Left renal cortex interstitium (tissue), 4 donors: ENCODE data around the gene SERP2. TPM values are rescaled to one million over a fixed set of nuclear protein-coding genes. Genes with fewer than 3 reads are reported as not detected.
"Not testable (repeated sequence)": the region's sequence is repeated elsewhere in the genome, so short reads cannot be mapped to it uniquely, and the experiment has no call there.

Source experiments
- DNase-seq, 4 donors: peaks; one replicate each; pipeline ENCODE4 v3.0.0-alpha.2; 2013; ENCODE audit warnings: low read depth in 4 of 4, low spot score in 2 of 4, missing footprints in 1 of 4
- polyA plus RNA-seq, 4 donors: library from polyadenylated mRNA; unstranded; fragments of 120-200 nt; gene quantifications; one replicate each; pipeline ENCODE4 v1.2.1, GENCODE V29; 2013; ENCODE audit not compliant: insufficient read length in 4 of 4

The SERP2 gene
- 10 to 100 TPM in 3 of 4 donors, 1 to 10 TPM in 1; 9.6 to 13.3 (median 11.6) TPM for polyA plus RNA-seq

DNA sequence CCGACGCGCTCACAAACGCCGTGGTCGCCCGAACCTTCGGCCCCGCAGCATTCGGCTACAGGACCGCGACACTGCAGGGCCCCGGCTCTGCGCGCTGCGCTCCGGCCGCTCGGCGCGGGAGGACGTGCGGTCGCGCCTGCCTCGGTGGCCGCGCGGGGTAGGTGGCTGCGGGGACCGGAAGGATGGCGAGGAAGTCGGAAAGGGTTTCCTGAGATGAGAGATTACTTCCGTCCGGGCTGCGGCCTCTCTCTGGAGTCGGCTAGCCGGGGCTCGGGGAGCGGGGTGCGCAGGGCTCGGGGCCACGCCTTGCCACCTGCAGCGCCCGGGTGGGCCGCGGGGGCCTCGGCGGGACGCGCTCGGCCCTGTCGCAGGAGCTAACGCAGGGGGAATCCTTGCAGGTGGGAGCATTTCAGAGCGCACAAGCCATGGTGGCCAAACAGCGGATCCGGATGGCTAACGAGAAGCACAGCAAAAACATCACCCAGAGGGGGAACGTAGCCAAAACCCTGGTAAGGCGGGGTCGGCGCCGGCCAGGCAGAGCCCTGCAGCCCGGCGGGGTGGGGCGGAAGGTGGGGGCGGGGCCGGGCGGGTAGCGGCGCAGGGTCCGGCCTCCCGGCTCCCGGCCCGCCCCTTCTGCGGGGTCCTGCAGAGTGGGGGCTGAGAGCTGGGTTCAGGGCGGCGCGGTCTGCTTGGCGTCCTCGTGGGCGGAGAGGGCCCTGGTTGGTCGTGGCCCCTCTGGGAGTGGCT lies at the start of gene SERP2:
Gene SERP2 (plus strand): TSS at position 224 of the 747 bp plus-strand sequence. CDS start 202 bp downstream, at position 426.
- no peak for DNase-seq

DNA sequence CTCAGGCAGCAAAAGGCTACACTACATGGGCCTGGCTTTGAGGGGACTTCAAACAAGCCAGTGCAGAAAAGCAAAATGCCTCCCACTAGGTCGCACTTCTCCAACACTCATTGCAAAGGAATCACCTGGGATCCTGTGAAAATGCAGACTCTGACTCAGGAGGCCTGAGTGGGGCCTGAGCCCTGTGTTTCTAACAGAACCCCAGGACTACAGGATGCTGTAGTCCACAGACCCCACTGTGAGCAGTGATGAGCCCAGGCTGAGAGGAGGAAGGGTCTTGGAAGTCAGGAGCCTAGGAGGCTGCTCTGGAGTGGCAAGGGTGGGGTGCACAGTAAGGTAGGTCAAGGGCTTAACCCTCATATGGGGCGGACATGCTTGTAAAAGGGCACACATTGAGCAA lies 46.7 kb upstream of the SERP2 start:
- DNase-seq, result no peak

DNA sequence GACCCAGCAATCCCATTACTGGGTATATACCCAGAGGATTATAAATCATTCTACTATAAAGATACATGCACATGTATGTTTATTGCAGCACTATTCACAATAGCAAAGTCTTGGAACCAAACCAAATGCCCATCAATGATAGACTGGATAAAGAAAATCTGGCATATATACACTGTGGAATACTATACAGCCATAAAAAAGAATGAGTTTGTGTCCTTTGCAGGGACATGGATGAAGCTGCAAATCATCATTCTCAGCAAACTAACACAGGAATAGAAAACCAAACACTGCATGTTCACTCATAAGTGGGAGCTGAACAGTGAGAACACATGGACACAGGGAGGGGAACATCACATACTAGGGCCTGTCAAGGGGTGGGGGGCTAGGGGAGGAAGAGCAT lies 44.6 kb upstream of the SERP2 start:
- DNase-seq, result not testable (repeated sequence)

- DNase-seq, result no peak
Observed at GRCh38 chr13:44329909-44330545, 43.6 kb upstream of the SERP2 start.

- no peak for DNase-seq
Observed at GRCh38 chr13:44331446-44331845, 42.2 kb upstream of the SERP2 start.

DNA sequence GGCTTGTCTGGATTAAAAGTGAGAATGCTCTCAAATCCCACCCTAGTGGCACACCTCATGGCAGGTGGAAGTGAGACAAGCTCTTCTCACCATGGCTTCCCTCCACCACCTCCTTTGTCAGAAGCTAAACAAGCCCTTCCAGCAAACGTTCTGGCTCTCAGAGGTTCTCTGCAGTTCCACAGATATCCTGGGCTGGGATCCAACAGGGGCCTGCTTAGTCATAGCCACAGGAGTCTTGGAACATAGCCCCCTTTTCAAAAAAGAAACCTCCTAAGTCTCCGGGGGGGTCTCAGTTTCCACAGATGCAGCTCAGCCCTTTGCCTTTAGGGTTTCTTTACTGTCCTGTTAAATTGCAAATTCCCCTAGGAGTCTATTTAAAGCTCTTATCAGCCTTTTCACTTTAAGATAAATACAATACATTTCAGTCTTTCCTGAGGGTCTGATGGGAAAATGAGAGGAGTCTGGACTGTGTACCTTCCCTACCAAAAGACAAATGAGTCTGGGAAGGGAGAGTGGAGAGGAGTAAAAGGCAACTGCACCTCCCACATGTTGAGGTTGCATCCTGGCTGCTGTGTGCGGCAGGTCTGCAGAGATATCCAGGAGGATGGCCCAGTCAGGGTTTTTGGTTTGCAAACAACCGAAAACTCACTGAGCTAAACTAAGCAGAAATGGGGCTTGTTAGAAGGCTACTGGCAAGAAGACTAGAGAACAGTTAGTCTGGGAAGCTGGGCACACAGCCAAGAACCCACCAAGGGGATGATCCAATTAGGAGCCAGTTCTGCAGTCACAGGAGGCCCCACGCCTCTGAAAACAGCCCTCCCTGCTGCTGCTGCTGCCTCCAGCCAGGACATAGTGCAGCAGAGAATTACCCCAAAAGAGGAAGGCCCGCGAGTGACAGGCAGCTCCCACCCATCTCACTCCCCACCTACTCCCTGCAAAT lies 41.4 kb upstream of the SERP2 start:
- DNase-seq, result peak in 1 of 4 donors; percentile 59

DNA sequence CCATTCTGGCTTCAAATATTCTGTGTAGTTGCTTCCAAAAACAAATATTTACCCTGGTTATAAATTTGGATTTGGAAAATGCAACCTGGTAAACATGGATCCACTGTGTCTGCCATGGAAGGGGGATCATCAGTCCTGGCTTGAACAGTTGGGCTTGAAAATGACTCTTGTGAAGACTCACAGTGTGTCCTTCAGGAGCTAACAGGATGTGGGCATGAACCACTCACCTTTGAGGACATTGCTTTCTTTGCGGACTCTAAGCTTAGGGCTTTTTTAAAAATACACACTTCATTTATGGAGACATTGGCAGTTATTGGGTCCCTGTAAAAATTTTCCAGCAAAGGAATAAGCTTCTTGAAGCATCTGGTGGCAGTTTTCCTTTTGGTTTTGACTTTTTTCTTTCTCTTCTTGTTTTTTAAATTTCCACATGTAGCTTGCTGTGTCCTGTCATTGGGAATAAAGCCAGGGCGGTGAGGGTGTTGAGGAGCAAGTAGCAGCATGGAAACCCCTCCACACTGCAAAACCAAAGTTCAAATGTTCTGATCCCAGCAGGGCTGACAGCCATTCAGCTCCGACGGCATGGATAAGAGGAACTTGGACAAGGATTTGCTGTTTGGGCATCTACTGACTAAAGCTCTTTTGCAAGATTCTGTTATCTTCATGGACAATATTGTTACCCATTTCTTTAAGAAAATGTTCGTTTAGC lies 39.5 kb upstream of the SERP2 start:
- no peak for DNase-seq

- no peak for DNase-seq
Observed at GRCh38 chr13:44334751-44335150, 38.9 kb upstream of the SERP2 start.

DNA sequence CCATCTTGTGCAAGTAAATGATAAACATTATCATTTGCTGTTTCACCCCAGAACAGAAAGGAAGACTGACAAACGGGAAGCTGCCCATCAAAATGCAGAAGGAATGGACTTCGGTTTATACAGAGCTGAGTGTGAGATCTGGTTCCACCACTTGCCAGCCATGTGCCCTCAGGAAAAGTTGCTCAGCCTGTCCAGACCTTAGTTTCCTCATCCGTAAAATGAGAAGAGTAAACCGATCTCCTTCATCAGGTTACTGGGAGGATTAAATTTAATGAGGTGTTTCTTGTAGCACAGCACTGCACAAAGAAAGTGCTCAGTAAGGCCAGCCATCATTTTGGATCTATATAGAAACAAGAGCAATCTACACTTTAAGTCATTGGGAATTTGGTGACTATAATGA lies 36.7 kb upstream of the SERP2 start:
- DNase-seq, result no peak

DNA sequence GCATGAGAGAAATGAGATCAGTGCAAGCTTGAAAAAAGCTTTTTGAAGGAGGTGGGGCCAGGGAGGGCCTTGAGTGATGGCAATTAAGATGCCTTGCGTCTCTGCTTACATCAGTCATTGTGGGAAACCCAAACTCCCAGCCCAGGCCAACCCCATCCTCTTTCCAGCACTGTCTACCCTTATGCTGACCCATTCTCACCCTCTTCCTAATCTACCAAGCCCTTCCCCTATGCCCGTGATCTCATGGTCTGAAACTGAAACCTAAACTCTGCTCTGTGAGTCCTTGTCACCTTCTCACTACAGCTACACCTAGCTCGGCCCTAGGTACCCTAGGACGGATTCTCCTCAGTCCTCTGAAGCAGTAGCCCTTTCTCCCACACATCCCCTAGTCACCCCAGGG lies 36.0 kb upstream of the SERP2 start:
- no peak for DNase-seq

- DNase-seq, result no peak
Observed at GRCh38 chr13:44340508-44340907, 33.1 kb upstream of the SERP2 start.

DNA sequence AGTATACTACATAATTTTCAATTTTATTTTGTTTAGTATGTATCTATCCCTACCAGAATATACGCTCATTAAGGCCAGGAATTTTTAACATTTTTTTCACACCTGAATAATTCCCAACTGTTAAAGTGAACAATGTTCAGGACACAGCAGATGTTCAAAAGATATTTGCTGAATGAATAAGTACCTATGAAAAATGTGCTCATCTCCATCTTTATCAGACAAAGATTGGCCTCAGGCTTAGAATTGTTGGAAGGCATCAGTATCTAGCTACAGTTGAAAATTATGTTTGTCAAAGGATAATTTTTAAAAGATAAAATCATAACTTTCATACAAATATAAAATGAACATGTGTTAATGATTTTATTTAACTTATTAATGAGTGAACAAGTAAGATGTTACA lies 30.9 kb upstream of the SERP2 start:
- no peak for DNase-seq

GRCh38 chr13:44346534-44346933 lies 27.1 kb upstream of the SERP2 start:
- no peak for DNase-seq

GRCh38 chr13:44347301-44347700 lies 26.3 kb upstream of the SERP2 start:
- DNase-seq, result no peak

DNA sequence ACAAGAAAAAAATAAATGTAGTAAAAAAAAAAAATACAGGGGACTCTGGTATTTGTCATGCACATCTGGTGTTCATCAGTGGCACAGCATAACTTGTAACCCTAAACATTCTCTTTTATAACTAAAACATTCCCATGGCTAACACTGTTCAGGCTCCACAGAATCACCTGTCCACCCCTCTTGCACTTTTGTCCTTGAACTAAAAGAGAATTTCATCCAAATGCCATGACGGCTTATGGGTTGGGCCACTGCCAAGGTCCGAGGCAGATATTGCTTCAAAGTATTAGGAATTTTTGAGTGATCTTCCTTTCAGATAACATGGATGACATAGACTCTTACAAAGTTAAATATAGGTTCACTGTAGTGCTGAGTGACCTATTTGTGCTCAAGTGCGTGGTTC lies 25.7 kb upstream of the SERP2 start:
- DNase-seq, result no peak

GRCh38 chr13:44350775-44351504 lies 22.7 kb upstream of the SERP2 start:
- no peak for DNase-seq

DNA sequence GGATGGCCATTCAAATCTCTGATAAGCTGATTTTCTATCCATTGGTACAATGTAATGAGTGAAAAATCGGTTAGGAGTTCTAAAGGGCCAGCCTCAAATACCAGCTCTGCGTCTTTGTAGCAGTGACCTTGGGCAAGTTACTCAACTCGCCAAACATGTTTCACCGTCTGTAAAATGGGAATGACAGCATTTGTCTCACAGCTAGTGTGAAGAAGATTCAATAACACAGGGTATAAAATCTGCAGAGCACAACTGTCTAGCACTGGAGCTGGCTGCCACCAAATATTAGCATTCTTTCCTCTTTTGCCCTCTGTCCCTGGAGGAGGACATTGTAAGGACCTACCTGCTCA lies 22.1 kb upstream of the SERP2 start:
- DNase-seq, result no peak

- DNase-seq, result no peak
Observed at GRCh38 chr13:44352202-44352601, 21.4 kb upstream of the SERP2 start.

DNA sequence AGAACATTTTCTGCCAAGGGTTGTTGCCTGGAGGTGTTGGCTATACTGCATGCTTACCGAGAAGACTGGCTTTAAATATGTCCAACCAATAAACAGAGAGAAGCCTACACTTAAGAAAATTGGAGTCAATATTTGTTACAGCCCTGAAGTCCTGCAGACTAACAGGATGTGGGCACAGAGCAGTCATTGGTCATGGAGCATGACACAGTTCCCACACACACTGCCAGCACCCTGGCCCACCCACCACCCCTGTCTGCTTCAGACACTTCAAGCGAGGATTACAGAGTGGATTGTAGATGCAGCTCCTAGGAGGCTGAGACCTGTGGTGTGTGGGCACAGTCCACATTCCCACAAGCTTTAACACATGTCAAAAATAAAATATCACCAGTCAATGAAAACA lies 21.0 kb upstream of the SERP2 start:
- no peak for DNase-seq

DNA sequence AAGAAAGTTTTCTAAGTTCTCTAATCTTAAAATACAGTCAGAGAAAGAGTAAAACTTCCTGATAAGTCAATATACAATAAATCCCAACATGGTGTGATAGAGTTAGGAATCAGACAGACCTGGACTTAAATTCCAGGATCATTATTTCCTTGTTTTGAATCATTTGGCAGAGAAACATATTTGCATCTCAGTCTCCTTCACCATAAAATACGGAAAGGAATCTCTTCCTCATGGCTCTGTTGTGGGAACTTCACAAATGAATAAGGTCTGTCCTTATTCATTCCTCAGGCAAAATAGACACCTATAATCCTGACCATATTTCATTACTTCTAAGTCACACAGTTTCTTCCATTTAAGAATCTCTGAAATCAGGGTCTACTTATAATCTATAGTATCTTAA lies 19.3 kb upstream of the SERP2 start:
- no peak for DNase-seq
